GM06990 (cell line): ENCODE measurements around the gene MAP3K10.

Source experiments
- DNase-seq: peaks from one replicate; pipeline ENCODE4 v3.0.0-alpha.2; 2011; ENCODE audit not compliant: insufficient read length; ENCODE audit errors: extremely low read depth
- H3K27me3 ChIP-seq: replicated peaks from 2 replicates; pipeline ENCODE4 v1.6.0; 2011; ENCODE audit warnings: low read length; ENCODE audit not compliant: control insufficient read depth, insufficient read depth
- H3K36me3 ChIP-seq: 2 replicates; pipeline ENCODE4 v1.5.1; 2011; ENCODE audit warnings: low read length; ENCODE audit not compliant: control insufficient read depth, insufficient read depth
- H3K4me3 ChIP-seq: replicated peaks from 2 replicates; pipeline ENCODE4 v1.5.1; 2011; ENCODE audit warnings: low read depth, mild to moderate bottlenecking, control low read depth, low read length
- CTCF ChIP-seq: IDR thresholded peaks from 2 replicates; pipeline ENCODE4 v1.5.1; 2011; ENCODE audit warnings: low read length, control low read depth, mild to moderate bottlenecking, inconsistent platforms; ENCODE audit not compliant: insufficient read depth, poor library complexity, severe bottlenecking

MAP3K10 gene

GRCh38 chr19:40236026-40236355, 44.8 kb downstream of the MAP3K10 start:
- H3K4me3 ChIP-seq: no peak overlapping the region
- no peak for TF ChIP-seq CTCF
- DNase-seq: no peak
- H3K36me3 ChIP-seq: peaks cover 34% of the 10 kb centered on the region
- no peaks in the 10 kb centered on the region for H3K27me3 ChIP-seq

GRCh38 chr19:40236366-40236765, 45.1 kb downstream of the MAP3K10 start:
- TF ChIP-seq CTCF: no peak
- H3K36me3 ChIP-seq: peaks cover 35% of the 10 kb centered on the region
- H3K27me3 ChIP-seq: no peaks in the 10 kb centered on the region
- no peak overlapping the region for H3K4me3 ChIP-seq
- DNase-seq: no peak

- Histone ChIP-seq H3K27me3 (no peaks in the 10 kb centered on the region), H3K4me3 (no peak overlapping the region), H3K36me3 (peaks cover 41% of the 10 kb centered on the region)
- no peak for TF ChIP-seq CTCF
- DNase-seq: no peak
Measured at GRCh38 chr19:40237791-40238190, 46.6 kb downstream of the MAP3K10 start.

- Histone ChIP-seq H3K27me3 (no peaks in the 10 kb centered on the region), H3K36me3 (peaks cover 38% of the 10 kb centered on the region), H3K4me3 (no peak overlapping the region)
- no peak for DNase-seq
- no peak for TF ChIP-seq CTCF
Measured at GRCh38 chr19:40238775-40239174, 47.5 kb downstream of the MAP3K10 start.

- TF ChIP-seq CTCF: no peak
- Histone ChIP-seq H3K4me3 (no peak overlapping the region), H3K27me3 (no peaks in the 10 kb centered on the region), H3K36me3 (peaks cover 36% of the 10 kb centered on the region)
- DNase-seq: no peak
Measured at GRCh38 chr19:40239415-40240226, 48.4 kb downstream of the MAP3K10 start.

- H3K36me3 ChIP-seq: peaks cover 31% of the 10 kb centered on the region
- H3K27me3 ChIP-seq: no peaks in the 10 kb centered on the region
- TF ChIP-seq CTCF: no peak
- no peak for DNase-seq
- no peak overlapping the region for H3K4me3 ChIP-seq
Measured at GRCh38 chr19:40240332-40240731, 49.1 kb downstream of the MAP3K10 start.
